ENCODE measurements around the gene PSME3IP1. TPM values are rescaled to one million over a fixed set of nuclear protein-coding genes. Genes with fewer than 3 reads are reported as not detected.
A peak's percentile ranks its signal among the peaks of the same experiment; 100 is the strongest.

Gene PSME3IP1
- polyA plus RNA-seq, 3 donors = 75.4 to 133 (median 78.6) TPM

DNA sequence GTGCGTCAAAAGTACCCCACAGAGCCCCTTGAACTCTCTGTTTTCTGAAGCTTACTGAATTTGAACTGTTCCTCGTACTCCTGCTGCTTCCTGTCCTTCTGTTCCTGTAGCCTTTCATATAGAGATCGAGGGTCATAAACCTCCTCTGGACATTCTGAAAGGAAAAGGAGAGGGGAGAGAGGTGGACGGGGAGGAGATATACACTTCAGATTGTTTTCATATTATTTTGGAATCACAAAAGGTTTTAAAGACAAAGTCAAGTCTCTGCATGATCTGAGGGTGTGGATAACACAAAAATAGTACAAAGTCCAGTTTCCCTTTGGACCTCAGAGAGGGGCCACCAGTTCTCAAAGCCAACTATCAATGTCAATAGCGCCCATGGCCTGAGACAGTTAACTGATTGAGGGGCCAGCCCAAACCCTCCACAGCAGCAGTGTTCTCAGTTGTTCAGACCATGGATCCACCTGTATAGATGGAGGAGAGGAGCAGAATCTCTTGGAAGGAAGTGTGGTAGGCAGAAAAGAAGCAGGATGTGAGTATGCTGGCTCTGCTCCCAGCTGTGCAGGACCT lies 13.0 kb downstream of the PSME3IP1 start:
- Mint-ChIP-seq H3K27ac (peak overlapping the region in 1 of 7 donors; percentile 70), H3K4me1 (peaks cover 4% of the 10 kb centered on the region), H3K4me3 (no peak overlapping the region), H3K9me3 (no peaks in the 10 kb centered on the region), H3K36me3 (peaks cover 54 to 72% of the 10 kb centered on the region in 2 donors), H3K27me3 (ENCODE audit: low read depth in 3 of 3) (peaks cover 0 to 1% (median 0%) of the 10 kb centered on the region in 3 donors)
- DNase-seq = no peak
- Histone ChIP-seq H3K4me2 (replicated peaks; ENCODE audit: extremely low read depth, low read length, poor library complexity, severe bottlenecking) (no peak overlapping the region), H3K27me3 (ENCODE audit: control insufficient read depth in 2 of 2, insufficient read depth in 2 of 2, low read length in 2 of 2) (no peaks in the 10 kb centered on the region), H3K79me2 (ENCODE audit: insufficient read depth, low read length) (peaks cover 15% of the 10 kb centered on the region), H3K9me3 (replicated peaks in 1 of 2; ENCODE audit: control insufficient read depth in 1 of 2, insufficient read depth in 1 of 2, low read length in 2 of 2) (no peaks in the 10 kb centered on the region), H3K4me3 (replicated peaks in 1 of 3; ENCODE audit: low read depth in 2 of 3, low read length in 3 of 3) (no peak overlapping the region), H4K20me1 (ENCODE audit: insufficient read depth, low read length) (no peaks in the 10 kb centered on the region), H3K9ac (ENCODE audit: insufficient read depth, low read length, poor library complexity, severe bottlenecking) (no peak overlapping the region), H3K4me1 (ENCODE audit: control insufficient read depth in 1 of 2, insufficient read depth in 2 of 2, low read length in 2 of 2) (peaks cover 3 to 4% of the 10 kb centered on the region in 2 donors), H3K36me3 (replicated peaks in 1 of 2; ENCODE audit: control insufficient read depth in 1 of 2, insufficient read depth in 2 of 2, low read length in 2 of 2) (peaks cover 46 to 77% of the 10 kb centered on the region in 2 donors), H3K27ac (ENCODE audit: low read depth in 1 of 2, low read length in 2 of 2) (peak overlapping the region in 1 of 2 donors; percentile 1), H2AFZ (ENCODE audit: insufficient read depth, low read depth, low read length, poor library complexity, severe bottlenecking) (no peak overlapping the region)
- intact Hi-C loops (cut with micrococcal nuclease) = no loop called here
- 83% methylated on average over 2 of the region's 5 CpGs for WGBS (ENCODE audit: insufficient coverage)
- TF ChIP-seq, protein P1, sequence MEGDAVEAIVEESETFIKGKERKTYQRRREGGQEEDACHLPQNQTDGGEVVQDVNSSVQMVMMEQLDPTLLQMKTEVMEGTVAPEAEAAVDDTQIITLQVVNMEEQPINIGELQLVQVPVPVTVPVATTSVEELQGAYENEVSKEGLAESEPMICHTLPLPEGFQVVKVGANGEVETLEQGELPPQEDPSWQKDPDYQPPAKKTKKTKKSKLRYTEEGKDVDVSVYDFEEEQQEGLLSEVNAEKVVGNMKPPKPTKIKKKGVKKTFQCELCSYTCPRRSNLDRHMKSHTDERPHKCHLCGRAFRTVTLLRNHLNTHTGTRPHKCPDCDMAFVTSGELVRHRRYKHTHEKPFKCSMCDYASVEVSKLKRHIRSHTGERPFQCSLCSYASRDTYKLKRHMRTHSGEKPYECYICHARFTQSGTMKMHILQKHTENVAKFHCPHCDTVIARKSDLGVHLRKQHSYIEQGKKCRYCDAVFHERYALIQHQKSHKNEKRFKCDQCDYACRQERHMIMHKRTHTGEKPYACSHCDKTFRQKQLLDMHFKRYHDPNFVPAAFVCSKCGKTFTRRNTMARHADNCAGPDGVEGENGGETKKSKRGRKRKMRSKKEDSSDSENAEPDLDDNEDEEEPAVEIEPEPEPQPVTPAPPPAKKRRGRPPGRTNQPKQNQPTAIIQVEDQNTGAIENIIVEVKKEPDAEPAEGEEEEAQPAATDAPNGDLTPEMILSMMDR (IDR thresholded peaks at IDR 0.05) = no peak

DNA sequence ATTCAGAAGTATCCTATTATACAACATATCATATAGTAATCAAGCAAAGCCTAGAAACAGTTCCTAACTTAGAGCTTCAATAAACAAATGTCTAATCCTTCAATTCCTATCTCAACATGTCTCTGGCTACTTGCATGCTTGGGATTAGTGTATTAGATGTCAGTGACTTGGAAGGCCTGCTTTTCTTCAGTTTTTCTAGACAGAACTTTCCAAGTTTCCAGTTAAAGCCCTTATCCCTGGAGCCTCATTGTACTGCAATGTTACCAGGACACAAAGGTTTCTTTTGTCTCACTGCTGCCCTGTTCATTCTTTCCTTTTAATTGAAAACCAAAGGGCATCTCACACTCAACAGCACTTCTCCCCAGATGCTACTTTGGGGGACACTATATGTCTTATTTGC lies 16.5 kb downstream of the PSME3IP1 start:
- Histone ChIP-seq H3K27ac (ENCODE audit: low read depth in 1 of 2, low read length in 2 of 2) (no peak overlapping the region), H3K4me1 (ENCODE audit: control insufficient read depth in 1 of 2, insufficient read depth in 2 of 2, low read length in 2 of 2) (peaks cover 24% of the 10 kb centered on the region in 2 donors), H2AFZ (ENCODE audit: insufficient read depth, low read depth, low read length, poor library complexity, severe bottlenecking) (no peak overlapping the region), H3K9me3 (replicated peaks in 1 of 2; ENCODE audit: control insufficient read depth in 1 of 2, insufficient read depth in 1 of 2, low read length in 2 of 2) (no peaks in the 10 kb centered on the region), H3K36me3 (replicated peaks in 1 of 2; ENCODE audit: control insufficient read depth in 1 of 2, insufficient read depth in 2 of 2, low read length in 2 of 2) (peaks cover 61 to 82% of the 10 kb centered on the region in 2 donors), H3K79me2 (ENCODE audit: insufficient read depth, low read length) (no peaks in the 10 kb centered on the region), H3K9ac (ENCODE audit: insufficient read depth, low read length, poor library complexity, severe bottlenecking) (no peak overlapping the region), H3K27me3 (ENCODE audit: control insufficient read depth in 2 of 2, insufficient read depth in 2 of 2, low read length in 2 of 2) (no peaks in the 10 kb centered on the region), H4K20me1 (ENCODE audit: insufficient read depth, low read length) (peaks cover 10% of the 10 kb centered on the region), H3K4me2 (replicated peaks; ENCODE audit: extremely low read depth, low read length, poor library complexity, severe bottlenecking) (no peak overlapping the region), H3K4me3 (replicated peaks in 1 of 3; ENCODE audit: low read depth in 2 of 3, low read length in 3 of 3) (no peak overlapping the region)
- no peak for DNase-seq
- peaks cover 63 to 81% of the 10 kb centered on the region in 2 donors for H3K36me3 Mint-ChIP-seq
- H3K27me3 Mint-ChIP-seq (ENCODE audit: low read depth in 3 of 3) = peaks cover 0 to 1% (median 0%) of the 10 kb centered on the region in 3 donors
- H3K27ac Mint-ChIP-seq = no peak overlapping the region
- TF ChIP-seq, protein P1 (IDR thresholded peaks at IDR 0.05) = no peak
- H3K4me1 Mint-ChIP-seq = peaks cover 25% of the 10 kb centered on the region
- no peak overlapping the region for H3K4me3 Mint-ChIP-seq
- intact Hi-C loops (cut with micrococcal nuclease) = loop anchor here (5.0 to 10.0 kb wide), 3 partner anchors 87 to 305 kb away; partner anchors contain the start of genes CETP (in 1 of the 2) and SLC12A3 (in 1 of the 2)
- no peaks in the 10 kb centered on the region for H3K9me3 Mint-ChIP-seq

All from CD14-positive monocyte (primary cell).